Smooth muscle cell (in vitro differentiated cells): ENCODE measurements around the gene PCNT. TPM values are rescaled to one million over a fixed set of nuclear protein-coding genes. Genes with fewer than 3 reads are reported as not detected.
A peak's percentile ranks its signal among the peaks of the same experiment; 100 is the strongest.

Source experiments
- DNase-seq: peaks from one replicate; lab custom pipeline; 2025; ENCODE audit not compliant: unreplicated experiment; lab: John Stamatoyannopoulos, UW
- H2AFZ ChIP-seq: fragments of 200-600 bp; sonication (generic); 2 replicates; pipeline ENCODE4 v1.6.0; 2016; ENCODE audit warnings: antibody characterized with exemption, low read depth, mild to moderate bottlenecking
- H3F3A ChIP-seq: fragments of 200-600 bp; sonication (generic); 2 replicates; pipeline ENCODE4 v1.6.0; 2017; ENCODE audit warnings: antibody characterized with exemption, low read depth
- H3K27ac ChIP-seq: fragments of 200-600 bp; sonication (generic); 2 replicates; pipeline ENCODE4 v1.5.1; 2016; ENCODE audit warnings: low read depth, mild to moderate bottlenecking
- H3K27me3 ChIP-seq: fragments of 200-600 bp; sonication (generic); 2 replicates; pipeline ENCODE4 v1.6.1; 2016; ENCODE audit warnings: low read depth, mild to moderate bottlenecking
- H3K36me3 ChIP-seq: fragments of 200-600 bp; sonication (generic); 2 replicates; pipeline ENCODE4 v1.5.1; 2016; ENCODE audit warnings: low read depth
- H3K4me1 ChIP-seq: fragments of 200-600 bp; sonication (generic); 2 replicates; pipeline ENCODE4 v1.5.1; 2016; ENCODE audit warnings: low read depth
- H3K4me2 ChIP-seq: fragments of 200-600 bp; sonication (generic); 2 replicates; pipeline ENCODE4 v1.6.0; 2016; ENCODE audit warnings: mild to moderate bottlenecking
- H3K4me3 ChIP-seq: fragments of 200-600 bp; sonication (generic); 2 replicates; pipeline ENCODE4 v1.5.1; 2016; ENCODE audit warnings: mild to moderate bottlenecking
- H3K79me2 ChIP-seq: fragments of 200-600 bp; sonication (generic); 2 replicates; pipeline ENCODE4 v1.6.0; 2016; ENCODE audit warnings: low read depth, mild to moderate bottlenecking
- H3K9ac ChIP-seq: fragments of 200-600 bp; sonication (generic); 2 replicates; pipeline ENCODE4 v1.6.0; 2016; ENCODE audit warnings: low read depth
- H3K9me3 ChIP-seq: fragments of 200-600 bp; sonication (generic); replicated peaks from 2 replicates; pipeline ENCODE4 v1.5.1; 2016; ENCODE audit warnings: low read depth
- H4K20me1 ChIP-seq: fragments of 200-600 bp; sonication (generic); 2 replicates; pipeline ENCODE4 v1.6.0; 2016; ENCODE audit warnings: low read depth
- WGBS: methylation state at CpG from one replicate; pipeline ENCODE4 v1.1.7; 2016; ENCODE audit warnings: low lambda C conversion rate; 5-methylcytosine and 5-hydroxymethylcytosine counted together
- polyA plus RNA-seq: library from polyadenylated mRNA; unstranded; fragments of >200 nt; fragmentation: Nextera tagmentation; extraction: Ambion mirVana; gene quantifications from 2 replicates; pipeline ENCODE4 v1.2.1, GENCODE V29; 2016
- total RNA-seq: library from RNA; depleted of rRNA; stranded (reverse); fragments of >200 nt; gene quantifications from 2 replicates; pipeline ENCODE4 v1.2.3, GENCODE V29; 2014
- TF ChIP-seq, protein P1 (sequence below): fragments of 200-600 bp; sonication (generic); IDR thresholded peaks from 2 replicates; pipeline ENCODE4 v1.5.1; 2017; ENCODE audit warnings: borderline replicate concordance, mild to moderate bottlenecking, antibody characterized with exemption; ENCODE audit not compliant: insufficient read depth, poor library complexity, severe bottlenecking

Gene PCNT
- total and polyA plus RNA-seq, 2 experiments from 2014 or later = 9.3 to 10.8 TPM

DNA sequence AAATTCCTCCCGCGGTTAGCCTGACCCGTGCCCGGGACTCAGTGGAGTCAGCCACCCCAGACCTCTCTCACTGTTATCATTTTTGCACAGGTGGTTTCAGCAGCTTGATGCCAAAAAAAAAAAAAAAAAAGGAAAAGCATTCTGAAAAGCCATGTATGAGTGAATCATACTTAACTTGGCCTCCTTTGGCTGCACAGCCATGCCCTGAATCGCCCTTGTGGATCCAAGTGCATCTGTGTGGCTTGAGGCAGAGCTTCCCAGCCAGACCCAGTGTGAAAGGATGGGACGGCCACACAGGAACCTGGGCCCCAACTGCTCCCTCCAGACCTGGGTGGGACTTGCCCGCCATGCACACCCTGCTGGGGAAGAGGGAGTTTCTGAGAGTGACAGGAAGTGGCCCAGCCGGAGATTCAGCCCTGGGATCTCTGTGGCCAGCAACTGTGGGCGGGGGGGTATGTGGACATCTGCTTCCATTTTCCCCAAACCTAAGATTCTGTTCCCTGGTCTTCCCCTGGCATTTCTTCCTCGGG lies 29.2 kb upstream of the PCNT start:
- H3K4me2 ChIP-seq = peak overlapping the region; percentile 29
- H3K79me2 ChIP-seq = no peaks in the 10 kb centered on the region
- TF ChIP-seq, protein P1, sequence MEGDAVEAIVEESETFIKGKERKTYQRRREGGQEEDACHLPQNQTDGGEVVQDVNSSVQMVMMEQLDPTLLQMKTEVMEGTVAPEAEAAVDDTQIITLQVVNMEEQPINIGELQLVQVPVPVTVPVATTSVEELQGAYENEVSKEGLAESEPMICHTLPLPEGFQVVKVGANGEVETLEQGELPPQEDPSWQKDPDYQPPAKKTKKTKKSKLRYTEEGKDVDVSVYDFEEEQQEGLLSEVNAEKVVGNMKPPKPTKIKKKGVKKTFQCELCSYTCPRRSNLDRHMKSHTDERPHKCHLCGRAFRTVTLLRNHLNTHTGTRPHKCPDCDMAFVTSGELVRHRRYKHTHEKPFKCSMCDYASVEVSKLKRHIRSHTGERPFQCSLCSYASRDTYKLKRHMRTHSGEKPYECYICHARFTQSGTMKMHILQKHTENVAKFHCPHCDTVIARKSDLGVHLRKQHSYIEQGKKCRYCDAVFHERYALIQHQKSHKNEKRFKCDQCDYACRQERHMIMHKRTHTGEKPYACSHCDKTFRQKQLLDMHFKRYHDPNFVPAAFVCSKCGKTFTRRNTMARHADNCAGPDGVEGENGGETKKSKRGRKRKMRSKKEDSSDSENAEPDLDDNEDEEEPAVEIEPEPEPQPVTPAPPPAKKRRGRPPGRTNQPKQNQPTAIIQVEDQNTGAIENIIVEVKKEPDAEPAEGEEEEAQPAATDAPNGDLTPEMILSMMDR = no peak
- H3K9me3 ChIP-seq = no peaks in the 10 kb centered on the region
- no peak overlapping the region for H3K4me3 ChIP-seq
- no peak overlapping the region for H2AFZ ChIP-seq
- no peaks in the 10 kb centered on the region for H3K36me3 ChIP-seq
- peak overlapping the region; percentile 82 for H3K27ac ChIP-seq
- H4K20me1 ChIP-seq = no peaks in the 10 kb centered on the region
- H3K4me1 ChIP-seq = peaks cover 10% of the 10 kb centered on the region
- H3F3A ChIP-seq = no peaks in the 10 kb centered on the region
- 48% methylated on average over 10 of the region's 10 CpGs for WGBS
- no peaks in the 10 kb centered on the region for H3K27me3 ChIP-seq
- no peak for DNase-seq
- peak overlapping the region; percentile 7 for H3K9ac ChIP-seq

DNA sequence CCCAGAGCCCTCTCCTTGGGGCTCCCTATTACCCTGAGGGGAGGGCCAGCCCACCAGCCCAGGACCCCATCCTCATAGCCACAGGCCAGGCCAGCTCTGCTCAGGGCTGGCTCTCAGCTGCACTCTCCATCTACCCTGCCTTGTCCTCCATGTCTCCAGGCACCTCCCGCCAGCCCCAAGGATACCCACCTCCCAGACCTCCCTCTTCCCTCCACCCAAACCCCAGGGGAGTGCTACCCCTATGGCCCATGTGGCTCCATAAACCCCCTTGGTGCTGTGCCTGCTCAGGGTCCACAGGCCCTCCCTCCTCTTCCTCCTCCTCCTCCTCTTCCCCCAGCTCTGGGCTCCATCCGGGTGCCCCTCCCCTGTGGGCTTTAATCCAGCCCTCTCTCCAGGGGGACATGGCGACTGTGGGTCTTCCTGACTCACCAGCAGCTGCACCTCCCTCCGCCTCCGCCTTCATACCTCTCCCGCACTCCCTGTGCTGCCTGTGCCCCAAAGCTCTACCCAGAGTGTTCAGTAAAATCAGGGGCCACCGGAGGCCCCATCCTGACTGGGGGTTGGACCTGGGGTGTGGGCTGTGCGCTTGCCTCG lies 28.7 kb upstream of the PCNT start:
- peaks cover 10% of the 10 kb centered on the region for H3K4me1 ChIP-seq
- no peaks in the 10 kb centered on the region for H3F3A ChIP-seq
- peak overlapping the region; percentile 29 for H3K4me2 ChIP-seq
- H3K9ac ChIP-seq = peak overlapping the region; percentile 7
- peak overlapping the region; percentile 82 for H3K27ac ChIP-seq
- H4K20me1 ChIP-seq = no peaks in the 10 kb centered on the region
- H3K79me2 ChIP-seq = no peaks in the 10 kb centered on the region
- no peak overlapping the region for H2AFZ ChIP-seq
- H3K9me3 ChIP-seq = no peaks in the 10 kb centered on the region
- H3K4me3 ChIP-seq = no peak overlapping the region
- no peaks in the 10 kb centered on the region for H3K27me3 ChIP-seq
- no peaks in the 10 kb centered on the region for H3K36me3 ChIP-seq
- TF ChIP-seq, protein P1 = no peak
- 57% methylated on average over 9 of the region's 9 CpGs for WGBS
- no peak for DNase-seq

DNA sequence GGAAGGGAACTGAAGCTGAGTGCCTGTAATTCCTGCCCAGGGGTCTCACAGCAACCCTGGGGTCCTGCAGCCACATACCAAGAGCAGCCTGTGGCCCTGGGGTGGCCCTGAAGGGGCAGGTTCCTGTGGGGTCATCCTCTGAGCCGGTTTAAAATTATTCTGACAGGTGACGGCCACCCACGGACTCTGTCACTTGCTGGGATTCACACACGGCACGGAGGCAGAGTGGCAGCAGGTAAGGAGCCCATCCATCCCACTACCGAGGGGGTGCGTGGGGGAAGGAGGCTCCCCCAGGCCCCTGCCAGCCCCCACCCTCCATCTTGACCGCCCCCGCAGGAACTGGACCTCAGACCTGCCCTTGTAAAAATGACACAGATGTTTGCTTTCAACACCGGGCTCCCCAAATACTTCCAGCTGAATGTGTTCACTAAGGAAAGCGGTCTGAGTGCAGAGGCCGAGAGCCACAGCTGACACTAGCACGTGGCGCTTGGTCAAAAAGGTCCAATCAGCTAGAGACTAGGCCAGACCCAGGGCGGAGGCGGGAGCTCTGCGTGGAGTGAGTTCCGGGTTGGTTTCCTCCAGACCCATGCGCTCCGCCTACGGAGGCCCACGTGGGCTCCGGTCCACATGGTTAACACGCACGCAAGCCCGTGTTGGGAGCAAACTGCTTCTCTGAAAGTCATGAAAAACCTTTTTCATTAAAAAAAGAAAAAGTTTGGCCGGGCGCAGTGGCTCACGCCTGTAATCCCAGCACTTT lies 27.8 kb upstream of the PCNT start:
- DNase-seq = no peak
- H3K9me3 ChIP-seq = no peaks in the 10 kb centered on the region
- H4K20me1 ChIP-seq = no peaks in the 10 kb centered on the region
- H2AFZ ChIP-seq = no peak overlapping the region
- TF ChIP-seq, protein P1 = no peak
- no peaks in the 10 kb centered on the region for H3K27me3 ChIP-seq
- H3K4me3 ChIP-seq = no peak overlapping the region
- no peaks in the 10 kb centered on the region for H3F3A ChIP-seq
- no peak overlapping the region for H3K9ac ChIP-seq
- H3K79me2 ChIP-seq = no peaks in the 10 kb centered on the region
- H3K4me2 ChIP-seq = peak overlapping the region; percentile 29
- H3K36me3 ChIP-seq = no peaks in the 10 kb centered on the region
- peaks cover 10% of the 10 kb centered on the region for H3K4me1 ChIP-seq
- H3K27ac ChIP-seq = peak overlapping the region; percentile 82
- 57% methylated on average over 27 of the region's 29 CpGs for WGBS
